A549 treated with RU486 at 1 μM for 4 hours (cell line): ENCODE data around the gene MATR3. TPM values are rescaled to one million over a fixed set of nuclear protein-coding genes. Genes with fewer than 3 reads are reported as not detected.

Experiments
- total RNA-seq: library from RNA; stranded (reverse); fragments of 200-300 nt; extraction: Qiagen RNA extraction; gene quantifications from 5 replicates; pipeline ENCODE4 v1.2.3, GENCODE V29; 2022; ENCODE audit warnings: low read depth

The MATR3 gene, protein sequence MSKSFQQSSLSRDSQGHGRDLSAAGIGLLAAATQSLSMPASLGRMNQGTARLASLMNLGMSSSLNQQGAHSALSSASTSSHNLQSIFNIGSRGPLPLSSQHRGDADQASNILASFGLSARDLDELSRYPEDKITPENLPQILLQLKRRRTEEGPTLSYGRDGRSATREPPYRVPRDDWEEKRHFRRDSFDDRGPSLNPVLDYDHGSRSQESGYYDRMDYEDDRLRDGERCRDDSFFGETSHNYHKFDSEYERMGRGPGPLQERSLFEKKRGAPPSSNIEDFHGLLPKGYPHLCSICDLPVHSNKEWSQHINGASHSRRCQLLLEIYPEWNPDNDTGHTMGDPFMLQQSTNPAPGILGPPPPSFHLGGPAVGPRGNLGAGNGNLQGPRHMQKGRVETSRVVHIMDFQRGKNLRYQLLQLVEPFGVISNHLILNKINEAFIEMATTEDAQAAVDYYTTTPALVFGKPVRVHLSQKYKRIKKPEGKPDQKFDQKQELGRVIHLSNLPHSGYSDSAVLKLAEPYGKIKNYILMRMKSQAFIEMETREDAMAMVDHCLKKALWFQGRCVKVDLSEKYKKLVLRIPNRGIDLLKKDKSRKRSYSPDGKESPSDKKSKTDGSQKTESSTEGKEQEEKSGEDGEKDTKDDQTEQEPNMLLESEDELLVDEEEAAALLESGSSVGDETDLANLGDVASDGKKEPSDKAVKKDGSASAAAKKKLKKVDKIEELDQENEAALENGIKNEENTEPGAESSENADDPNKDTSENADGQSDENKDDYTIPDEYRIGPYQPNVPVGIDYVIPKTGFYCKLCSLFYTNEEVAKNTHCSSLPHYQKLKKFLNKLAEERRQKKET
- total RNA-seq, result 102 to 202 TPM (median 189 TPM) in 5 replicates

DNA sequence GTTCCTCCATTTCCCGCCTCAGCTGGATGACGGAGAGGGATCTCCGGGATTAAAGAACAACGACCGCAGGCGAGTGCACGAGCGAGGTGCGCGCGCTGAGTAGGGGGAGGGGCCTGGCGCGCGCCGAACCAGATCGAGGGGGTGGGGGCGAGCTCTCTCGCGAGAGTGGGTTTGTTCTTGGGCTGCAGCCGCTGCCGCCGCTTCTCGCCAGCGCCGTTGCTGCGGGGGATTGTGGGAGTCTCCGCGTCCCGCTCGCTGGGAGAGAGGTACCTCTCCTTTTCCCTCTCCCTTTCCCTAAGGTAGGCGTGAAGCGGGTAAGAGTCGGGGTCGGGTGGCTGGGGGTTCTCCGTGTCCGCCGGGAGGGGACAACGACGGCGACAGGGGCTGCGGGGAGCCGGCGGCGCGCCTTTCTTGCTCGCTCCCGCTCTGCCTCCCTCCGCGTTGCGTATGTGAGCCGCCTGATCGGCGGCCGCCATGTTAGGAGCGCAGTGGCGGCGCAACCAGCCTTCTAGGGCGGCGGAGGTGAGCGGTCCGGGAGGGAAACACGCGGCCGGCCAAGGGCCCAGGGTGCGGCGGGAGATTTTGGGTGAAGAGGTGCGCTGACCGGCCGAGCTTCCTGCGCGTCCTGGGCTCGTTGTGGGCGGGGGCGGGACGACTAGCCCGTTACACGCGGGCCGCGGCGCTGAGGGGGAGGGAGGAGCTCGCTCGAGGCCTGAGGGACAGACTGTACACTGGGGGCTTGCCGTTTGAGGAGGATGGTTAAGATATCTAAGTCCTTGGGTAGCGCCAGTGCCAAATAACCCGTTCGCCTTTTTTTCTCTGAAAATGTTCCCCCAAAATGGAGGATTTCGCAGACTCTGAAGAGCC is at the start of gene MATR3:
Gene MATR3 (plus strand): TSS at position 234 of the 867 bp plus-strand sequence. CDS start 13,676 bp downstream, outside the sequence.

DNA sequence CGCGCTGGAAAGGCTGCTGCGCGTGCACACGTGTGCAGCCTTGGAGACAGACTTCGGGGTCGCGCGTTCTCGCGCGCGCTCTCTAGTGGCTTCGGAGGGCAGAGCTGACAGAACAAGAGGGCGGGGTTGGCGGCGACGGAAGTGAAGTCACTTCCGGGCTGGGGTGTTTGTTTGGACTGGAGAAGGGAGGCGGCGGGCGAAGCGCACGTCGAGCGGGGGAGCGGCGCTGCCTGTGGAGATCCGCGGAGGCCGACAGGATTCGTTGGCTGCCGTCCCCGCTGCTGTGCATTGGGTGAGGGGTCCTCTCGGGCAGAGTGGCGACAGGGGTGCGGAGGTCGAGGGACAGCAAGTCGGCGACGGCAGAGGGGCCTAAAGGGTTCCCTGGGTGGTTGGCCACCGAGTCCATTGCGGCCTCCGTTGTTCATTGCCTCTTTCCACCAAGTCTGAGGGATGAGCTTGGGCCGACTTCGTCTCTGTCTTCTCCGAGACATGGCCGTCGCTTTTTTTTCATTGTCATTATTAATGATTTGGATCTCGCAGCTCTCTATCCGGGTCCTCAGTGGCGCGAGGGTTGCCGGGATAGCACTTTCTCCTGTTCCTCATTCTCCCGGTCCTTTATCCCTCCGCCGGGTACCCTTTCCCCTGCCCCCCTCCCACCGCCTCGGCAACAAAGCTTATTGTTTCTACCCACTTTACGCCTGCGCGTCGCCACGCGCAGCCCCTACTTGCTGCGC is 48.3 kb downstream of the MATR3 start, which contains the start of gene PAIP2:
Gene PAIP2 (plus strand): TSS at position 166 of the 734 bp plus-strand sequence. CDS start 21,931 bp downstream, outside the sequence.

Other genes starting within 250 kb of the MATR3 start
- gene SIL1, start 95.4 kb upstream of the MATR3 start, total RNA-seq, result 23.7 to 29.1 TPM (median 24.3 TPM) in 5 replicates
- gene PAIP2, start 48.1 kb downstream of the MATR3 start, total RNA-seq, result 84.0 to 112 TPM (median 91.8 TPM) in 5 replicates
- 0.87 to 1.6 TPM (median 1.3 TPM) in 5 replicates for gene SLC23A1, start 89.6 kb downstream of the MATR3 start, total RNA-seq
- gene MZB1, start 96.2 kb downstream of the MATR3 start, total RNA-seq, result not detected in 5 replicates
- 0.19 to 0.34 TPM (median 0.27 TPM) in 5 replicates for gene PROB1, start 101.4 kb downstream of the MATR3 start, total RNA-seq
- 4.1 to 6.0 TPM (median 5.0 TPM) in 5 replicates for gene SPATA24, start 110.3 kb downstream of the MATR3 start, total RNA-seq
- 7.3 to 9.7 TPM (median 7.8 TPM) in 5 replicates for gene DNAJC18, start 145.8 kb downstream of the MATR3 start, total RNA-seq
- not detected in 5 replicates for gene ECSCR, start 169.0 kb downstream of the MATR3 start, total RNA-seq
- gene SMIM33, start 177.3 kb downstream of the MATR3 start, total RNA-seq, result not detected in 5 replicates
- 0.85 to 1.4 TPM (median 0.98 TPM) in 5 replicates for gene STING1, start 189.0 kb downstream of the MATR3 start, total RNA-seq